ENCODE measurements around the gene DBET. TPM values are rescaled to one million over a fixed set of nuclear protein-coding genes. Genes with fewer than 3 reads are reported as not detected.

The DBET gene
- not detected in 2 replicates for total RNA-seq

DNA sequence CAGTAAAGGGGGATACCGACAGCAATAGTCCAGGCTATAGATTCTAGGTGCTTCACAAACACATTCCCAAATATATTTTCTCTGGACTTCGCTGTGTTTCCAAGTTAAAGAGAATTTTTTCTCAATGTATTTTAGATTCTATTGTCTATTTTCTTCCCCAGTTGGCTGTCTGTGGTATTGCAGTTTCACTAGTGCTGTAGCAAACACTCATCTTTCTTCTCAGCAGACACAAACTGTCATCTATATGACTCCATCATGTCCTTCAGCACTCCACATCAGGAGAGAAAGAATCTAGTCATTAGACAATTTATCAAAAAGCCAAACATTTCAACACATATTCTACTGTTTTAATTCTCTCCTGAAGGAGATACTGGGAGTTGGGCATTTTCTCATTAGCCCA is at the start of gene DBET:
TSS of gene DBET (plus strand) at position 161 of the 400 bp plus-strand sequence.

GRCh38 chr4:190027156-190027555 is 37.1 kb upstream of the DBET start, which contains the start of gene FRG2:
TSS of gene FRG2 (minus strand) at chr4:190027256. CDS start at chr4:190027204, 52 bp downstream.

Other genes with a start within 250 kb of the DBET start
- 21.6 and 24.1 TPM in 2 replicates for gene FRG1, start 123.6 kb upstream of the DBET start, total RNA-seq
- under 0.01 TPM in 1 of 2 replicates, not detected in the other for gene FRG2, start 37.2 kb upstream of the DBET start, total RNA-seq
- gene DUX4, start 109.3 kb downstream of the DBET start, total RNA-seq = not detected in 2 replicates